ENCODE measurements around the gene NOM1.

The NOM1 gene

GRCh38 chr7:157017149-157017548 is 67.6 kb downstream of the NOM1 start:
- TF ChIP-seq, protein P1, sequence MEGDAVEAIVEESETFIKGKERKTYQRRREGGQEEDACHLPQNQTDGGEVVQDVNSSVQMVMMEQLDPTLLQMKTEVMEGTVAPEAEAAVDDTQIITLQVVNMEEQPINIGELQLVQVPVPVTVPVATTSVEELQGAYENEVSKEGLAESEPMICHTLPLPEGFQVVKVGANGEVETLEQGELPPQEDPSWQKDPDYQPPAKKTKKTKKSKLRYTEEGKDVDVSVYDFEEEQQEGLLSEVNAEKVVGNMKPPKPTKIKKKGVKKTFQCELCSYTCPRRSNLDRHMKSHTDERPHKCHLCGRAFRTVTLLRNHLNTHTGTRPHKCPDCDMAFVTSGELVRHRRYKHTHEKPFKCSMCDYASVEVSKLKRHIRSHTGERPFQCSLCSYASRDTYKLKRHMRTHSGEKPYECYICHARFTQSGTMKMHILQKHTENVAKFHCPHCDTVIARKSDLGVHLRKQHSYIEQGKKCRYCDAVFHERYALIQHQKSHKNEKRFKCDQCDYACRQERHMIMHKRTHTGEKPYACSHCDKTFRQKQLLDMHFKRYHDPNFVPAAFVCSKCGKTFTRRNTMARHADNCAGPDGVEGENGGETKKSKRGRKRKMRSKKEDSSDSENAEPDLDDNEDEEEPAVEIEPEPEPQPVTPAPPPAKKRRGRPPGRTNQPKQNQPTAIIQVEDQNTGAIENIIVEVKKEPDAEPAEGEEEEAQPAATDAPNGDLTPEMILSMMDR (conservative IDR thresholded peaks at IDR 0.05; ENCODE audit: low read depth, low read length), result no peak
- DNase-seq (ENCODE audit: low read depth), result no peak
- no peak overlapping the region for H3K4me3 ChIP-seq (ENCODE audit: low read depth, low read length)

- no peak overlapping the region for H3K4me3 ChIP-seq (ENCODE audit: low read depth, low read length)
- TF ChIP-seq, protein P1 (conservative IDR thresholded peaks at IDR 0.05; ENCODE audit: low read depth, low read length), result no peak
- no peak for DNase-seq (ENCODE audit: low read depth)
Observed at GRCh38 chr7:157017603-157018327, 68.3 kb downstream of the NOM1 start.

DNA sequence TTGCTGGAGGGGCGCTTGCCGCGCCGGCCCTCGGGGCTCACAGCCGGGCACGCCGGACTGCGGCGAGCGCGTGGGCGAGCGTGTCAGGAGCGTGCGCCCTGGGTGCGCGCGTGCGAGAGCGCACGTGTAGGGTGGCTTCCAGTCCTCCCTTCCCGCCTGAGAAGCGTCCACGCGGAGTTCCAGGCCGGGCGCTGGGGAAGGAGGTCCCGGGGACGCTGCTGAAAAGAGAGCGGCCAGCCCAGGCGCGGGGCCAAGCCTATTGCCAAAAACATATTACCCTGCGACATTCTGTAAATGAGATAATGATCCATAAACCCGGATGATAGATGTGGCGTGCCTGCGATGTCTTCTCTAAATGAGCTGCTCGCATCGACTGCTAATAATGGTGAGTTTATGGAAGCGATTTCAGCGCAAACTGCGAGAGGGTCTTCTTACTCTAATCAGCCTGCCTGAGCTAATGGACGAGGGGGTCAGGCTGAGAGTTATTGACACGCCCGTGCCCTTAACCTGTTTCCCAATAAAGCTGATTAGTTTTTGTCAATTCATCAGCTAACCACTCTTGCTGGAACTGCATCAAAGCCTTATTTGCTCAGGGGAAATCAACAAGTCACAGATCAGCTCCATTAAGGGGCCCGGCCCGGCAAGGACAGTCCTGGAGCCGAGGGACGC is 69.0 kb downstream of the NOM1 start:
- no peak for DNase-seq (ENCODE audit: low read depth)
- TF ChIP-seq, protein P1 (conservative IDR thresholded peaks at IDR 0.05; ENCODE audit: low read depth, low read length), result no peak
- H3K4me3 ChIP-seq (ENCODE audit: low read depth, low read length), result no peak overlapping the region

GRCh38 chr7:157018997-157019608 is 69.6 kb downstream of the NOM1 start:
- DNase-seq (ENCODE audit: low read depth), result no peak
- no peak overlapping the region for H3K4me3 ChIP-seq (ENCODE audit: low read depth, low read length)
- TF ChIP-seq, protein P1 (conservative IDR thresholded peaks at IDR 0.05; ENCODE audit: low read depth, low read length), result no peak

DNA sequence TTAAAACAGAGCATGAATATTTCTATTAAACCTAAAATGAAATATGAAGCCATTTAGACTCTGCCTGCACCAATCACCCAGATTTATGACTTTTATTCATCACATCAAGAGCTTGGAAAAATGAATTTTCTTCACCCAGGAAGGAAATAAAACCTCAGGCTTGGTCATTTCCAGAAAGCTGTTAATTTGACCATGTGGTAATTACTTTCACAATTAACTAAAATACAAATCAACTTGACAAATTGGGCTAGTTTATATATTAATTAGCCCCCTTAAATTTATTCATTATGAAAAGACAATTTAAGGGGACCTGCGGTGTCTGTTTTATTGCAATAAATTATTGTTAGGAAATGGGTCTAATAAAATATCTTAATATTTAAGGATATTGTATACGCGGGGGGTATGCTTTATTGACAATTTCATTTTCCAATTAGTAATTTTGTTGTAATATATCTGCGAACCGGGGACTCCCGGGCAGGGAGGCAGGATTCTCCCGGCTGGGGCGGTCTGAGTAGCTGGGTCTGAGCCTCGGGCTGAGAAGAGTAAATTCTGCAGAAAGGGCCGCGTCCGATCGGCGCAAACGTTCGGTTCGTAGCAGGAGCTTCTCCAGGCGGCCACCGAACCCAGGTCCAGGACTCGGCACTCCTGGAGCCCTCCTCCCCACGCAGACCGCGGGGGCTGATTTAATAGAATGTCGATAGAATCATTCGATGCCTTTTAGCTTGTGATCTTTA is 70.4 kb downstream of the NOM1 start:
- TF ChIP-seq, protein P1 (conservative IDR thresholded peaks at IDR 0.05; ENCODE audit: low read depth, low read length), result no peak
- DNase-seq (ENCODE audit: low read depth), result no peak
- no peak overlapping the region for H3K4me3 ChIP-seq (ENCODE audit: low read depth, low read length)

- TF ChIP-seq, protein P1 (conservative IDR thresholded peaks at IDR 0.05; ENCODE audit: low read depth, low read length), result no peak
- H3K4me3 ChIP-seq (ENCODE audit: low read depth, low read length), result no peak overlapping the region
- no peak for DNase-seq (ENCODE audit: low read depth)
Observed at GRCh38 chr7:157020514-157021070, 71.1 kb downstream of the NOM1 start.
